ENCODE results near the gene GRAMD1C.

The GRAMD1C gene

DNA sequence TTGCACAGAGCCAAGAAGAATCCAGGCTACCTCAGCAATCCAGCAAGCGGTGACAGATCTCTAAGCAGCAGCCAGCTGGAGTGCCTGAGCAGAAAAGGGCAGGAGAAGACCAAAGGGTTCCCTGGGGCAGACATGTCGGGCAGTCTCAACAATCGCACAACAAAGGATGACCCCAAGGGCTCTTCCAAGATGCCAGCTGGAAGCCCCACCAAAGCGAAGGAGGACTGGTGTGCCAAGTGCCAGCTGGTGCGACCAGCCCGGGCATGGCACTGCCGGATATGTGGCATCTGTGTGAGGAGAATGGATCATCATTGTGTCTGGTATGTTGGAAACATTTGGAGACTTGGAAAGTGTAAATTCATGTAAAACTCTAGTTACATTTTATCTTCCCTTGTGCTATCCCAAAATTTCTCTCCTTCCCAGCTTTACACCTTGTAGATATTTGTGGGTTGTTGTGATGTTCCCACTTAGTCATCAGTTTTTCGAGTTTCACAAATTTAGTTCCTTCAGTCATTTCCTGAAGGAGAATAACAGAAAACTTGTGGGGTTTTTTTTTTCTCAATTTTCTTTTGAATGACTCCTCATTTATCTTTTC, 115.6 kb downstream of the GRAMD1C start:
- DNase-seq: no peak

DNA sequence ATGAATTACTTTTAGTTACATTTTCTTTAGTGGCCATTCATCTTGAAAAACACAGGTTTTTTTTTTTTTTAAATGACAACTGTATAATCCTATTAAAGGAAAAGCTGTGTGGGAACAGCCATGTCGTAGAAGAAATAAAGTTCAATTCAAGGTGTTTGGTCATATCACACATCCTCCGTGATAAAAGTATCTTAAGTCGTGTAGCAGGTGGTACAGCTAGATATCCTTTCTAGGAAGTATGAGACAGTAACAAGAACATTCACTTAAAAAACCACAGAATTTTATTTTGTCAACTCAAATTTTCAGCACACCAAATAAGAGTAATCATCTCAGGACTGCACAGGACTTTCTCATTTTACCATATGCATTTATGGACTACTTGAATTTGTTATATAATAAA, 125.3 kb downstream of the GRAMD1C start:
- DNase-seq: no peak

DNA sequence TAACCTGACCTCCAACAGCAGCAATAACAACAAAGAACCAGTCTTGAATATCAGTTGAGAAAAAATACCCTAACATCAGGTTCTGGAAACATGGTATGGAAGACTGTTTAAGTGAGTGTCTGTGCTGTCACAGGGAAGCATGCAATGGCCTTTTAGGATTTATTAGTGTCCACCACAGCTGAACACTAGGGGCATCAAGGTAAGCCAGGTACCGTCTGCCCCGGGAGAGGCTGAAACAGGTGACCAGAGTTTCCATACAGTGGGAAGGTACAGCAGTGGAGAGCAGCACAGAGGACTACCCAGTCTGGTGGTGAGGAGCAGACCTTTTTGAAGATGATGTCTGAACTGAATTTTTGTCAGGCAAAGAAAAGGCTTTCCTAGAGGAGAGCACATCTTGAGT, 127.6 kb downstream of the GRAMD1C start:
- DNase-seq: no peak

DNA sequence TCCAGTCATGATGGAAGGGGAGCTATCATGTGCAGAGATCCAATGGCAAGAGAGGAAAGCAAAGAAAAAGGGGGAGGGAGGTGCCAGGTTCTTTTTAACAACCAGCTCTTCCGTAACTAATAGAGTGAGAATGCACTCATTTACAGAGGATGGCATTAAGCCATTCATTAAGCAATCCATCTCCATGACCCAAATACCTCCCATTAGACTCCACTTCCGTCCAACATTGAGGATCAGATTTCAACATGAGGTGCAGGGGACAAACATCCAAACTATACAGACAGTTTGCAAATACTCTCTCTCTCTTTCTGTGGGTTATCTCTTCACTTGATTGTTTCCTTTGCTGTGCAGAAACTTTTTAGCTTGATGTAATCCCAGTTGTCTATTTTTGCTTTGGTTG, 130.4 kb downstream of the GRAMD1C start:
- DNase-seq: no peak

DNA sequence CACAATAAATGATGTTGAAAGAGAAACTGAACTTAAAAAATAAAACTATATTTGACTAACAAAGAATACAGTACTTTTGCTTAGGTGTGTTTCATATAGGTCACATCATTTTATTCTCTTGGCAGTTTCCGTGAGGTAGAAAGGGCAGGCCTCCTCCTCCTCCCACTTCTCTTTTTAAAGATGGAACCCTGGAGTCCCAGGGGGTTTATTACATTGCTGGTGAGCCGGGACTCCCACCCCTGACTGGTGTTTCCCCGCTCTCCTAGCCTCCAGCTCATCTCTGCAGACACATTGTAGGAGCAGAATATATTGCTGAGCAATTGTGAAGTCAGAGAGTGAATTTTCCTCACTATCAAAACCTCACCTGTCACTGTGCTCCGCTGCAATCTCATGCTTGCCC, 139.2 kb downstream of the GRAMD1C start:
- DNase-seq: no peak

DNA sequence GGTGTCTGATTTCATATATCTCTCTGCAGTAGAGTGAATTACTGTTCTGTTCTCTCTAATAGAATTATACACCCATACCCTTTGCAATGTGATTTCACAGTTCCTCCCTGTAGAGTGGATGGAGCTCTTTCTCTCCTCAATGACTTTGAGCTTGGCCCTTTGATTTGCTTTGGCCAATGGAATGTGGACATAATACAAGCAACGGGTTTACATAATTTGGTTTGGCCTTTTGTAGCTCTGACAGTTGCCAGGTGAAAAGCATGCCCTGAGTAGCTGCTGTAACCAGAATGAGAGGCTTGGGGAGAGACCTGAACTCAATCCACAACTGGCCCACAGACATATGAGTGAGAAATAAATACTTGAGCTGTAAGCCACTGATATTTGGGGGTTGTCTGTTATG, 141.3 kb downstream of the GRAMD1C start:
- DNase-seq: no peak

DNA sequence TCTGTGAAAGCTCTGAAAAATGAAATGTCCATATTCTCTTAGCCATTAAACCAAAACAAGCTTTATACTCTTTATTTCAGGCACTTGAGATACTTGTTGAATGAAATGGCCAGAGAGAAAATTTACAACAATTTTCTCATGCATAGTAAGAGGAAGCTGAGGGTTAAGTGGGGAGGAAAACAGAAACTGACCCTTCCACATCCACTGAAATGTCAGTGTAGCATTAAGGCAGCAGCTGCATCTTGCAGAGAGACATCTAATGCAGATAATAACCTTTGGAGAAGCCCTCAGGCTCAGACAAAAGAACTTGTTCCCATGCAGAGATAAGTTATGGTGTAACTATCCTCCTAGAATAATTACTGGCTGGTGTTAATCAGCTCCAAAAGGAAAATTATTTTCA, 143.2 kb downstream of the GRAMD1C start:
- no peak for DNase-seq

DNA sequence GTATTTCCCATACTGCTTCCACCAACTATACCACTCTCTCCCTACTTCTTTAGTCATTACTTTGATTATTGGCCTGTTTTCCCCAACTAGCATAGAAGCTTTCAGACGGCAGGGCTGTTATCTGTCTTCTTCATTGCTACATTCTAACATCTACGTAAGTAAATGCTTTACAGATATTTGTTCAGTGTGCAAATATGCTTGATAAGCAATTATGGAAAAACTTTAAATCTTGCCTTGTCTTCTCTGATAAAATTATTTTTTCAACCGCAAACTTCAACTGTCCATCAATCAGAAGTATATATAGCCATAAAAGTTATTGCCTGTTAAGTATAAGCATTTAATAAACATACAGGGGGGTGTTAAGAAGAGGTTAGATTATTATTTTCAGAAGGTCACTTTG, 145.0 kb downstream of the GRAMD1C start:
- DNase-seq: no peak

DNA sequence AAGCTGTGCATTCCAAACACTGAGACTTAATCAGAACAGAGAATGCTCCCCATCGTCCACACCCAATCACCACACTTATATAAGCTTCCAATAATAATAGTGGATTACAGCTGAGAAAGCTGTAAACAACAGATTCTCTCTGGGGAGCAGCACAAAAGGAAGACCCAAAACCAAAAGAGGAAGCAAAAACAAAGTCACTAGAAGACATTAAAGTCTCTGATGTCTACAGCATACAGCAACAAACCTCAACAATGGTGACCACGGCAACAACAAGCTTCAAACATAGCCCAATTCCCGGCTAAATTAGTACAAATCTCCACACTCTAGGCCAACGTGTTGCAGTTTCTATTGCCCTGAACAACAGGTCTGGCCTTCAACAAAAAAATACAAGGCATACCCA, 147.0 kb downstream of the GRAMD1C start:
- DNase-seq: peak; percentile 28 to 64
